Hematopoietic multipotent progenitor cell treated with erythropoietin and hydrocortisone succinate and interleukin-3 and kit ligand, for 4 days (in vitro differentiated cells): ENCODE measurements around the gene ATP8A2.
"Not testable (repeated sequence)": the region's sequence is repeated elsewhere in the genome, so short reads cannot be mapped to it uniquely, and the experiment has no call there.

Experiments
- DNase-seq: peaks from one replicate; pipeline ENCODE4 v3.0.0-alpha.2; 2015

ATP8A2 gene

GRCh38 chr13:26058704-26059103 is 686.9 kb downstream of the ATP8A2 start:
- no peak for DNase-seq

GRCh38 chr13:26060357-26060756 is 688.6 kb downstream of the ATP8A2 start:
- DNase-seq, result no peak

- DNase-seq, result no peak
These were observed 689.5 kb downstream of the ATP8A2 start for GRCh38 chr13:26061256-26061655.

GRCh38 chr13:26061947-26062346 is 690.2 kb downstream of the ATP8A2 start:
- no peak for DNase-seq

GRCh38 chr13:26062853-26063444 is 691.2 kb downstream of the ATP8A2 start:
- DNase-seq, result peak; percentile 75

GRCh38 chr13:26066492-26066891 is 694.7 kb downstream of the ATP8A2 start:
- peak; percentile 65 for DNase-seq

GRCh38 chr13:26067601-26068000 is 695.8 kb downstream of the ATP8A2 start:
- DNase-seq, result no peak

- not testable (repeated sequence) for DNase-seq
These were observed 696.6 kb downstream of the ATP8A2 start for GRCh38 chr13:26068372-26068771.

GRCh38 chr13:26069642-26070041 is 697.9 kb downstream of the ATP8A2 start:
- DNase-seq, result not testable (repeated sequence)

- no peak for DNase-seq
These were observed 699.9 kb downstream of the ATP8A2 start for GRCh38 chr13:26071691-26072090.

- not testable (repeated sequence) for DNase-seq
These were observed 700.6 kb downstream of the ATP8A2 start for GRCh38 chr13:26072335-26072734.

- no peak for DNase-seq
These were observed 702.9 kb downstream of the ATP8A2 start for GRCh38 chr13:26074706-26075105.
